ENCODE data around the gene CCDC183.

CCDC183 gene

GRCh38 chr9:136850866-136851775, 55.0 kb downstream of the CCDC183 start:
- DNase-seq, result no peak

DNA sequence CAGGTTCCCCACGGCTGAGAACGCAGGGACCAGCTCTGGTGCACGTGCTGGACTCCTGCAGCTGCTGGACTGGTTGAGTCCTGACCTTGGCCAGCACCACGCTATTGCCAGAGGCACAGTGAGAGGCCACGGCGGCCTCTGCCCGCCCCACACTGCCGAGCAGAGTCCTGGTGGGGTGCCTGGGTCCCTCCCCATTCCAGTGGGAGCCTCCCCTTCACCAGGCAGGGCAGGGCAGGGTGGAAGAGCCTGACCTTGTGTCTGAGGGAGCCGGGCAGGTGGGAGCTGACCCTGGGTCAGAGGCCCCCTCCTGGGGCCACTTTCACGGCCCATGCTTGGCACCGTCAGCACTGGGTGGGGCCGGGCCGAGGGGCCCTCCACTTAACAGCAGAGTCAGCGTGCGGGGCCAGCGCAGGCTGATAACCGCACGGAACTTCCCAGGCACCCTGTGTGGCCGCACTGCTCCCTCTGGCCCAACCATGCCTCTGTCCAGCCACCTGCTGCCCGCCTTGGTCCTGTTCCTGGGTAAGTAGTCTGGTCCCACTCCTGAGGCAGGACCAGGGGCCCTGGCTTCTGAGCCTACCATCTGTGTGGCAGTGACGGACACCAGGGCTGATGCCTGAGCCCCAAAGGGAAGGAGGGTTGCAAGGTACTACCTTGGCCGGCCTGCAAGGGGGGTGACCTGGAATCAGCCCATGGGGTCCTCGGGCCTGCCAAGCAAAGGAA, 56.0 kb downstream of the CCDC183 start, which contains the start of gene MAMDC4:
TSS of gene MAMDC4 (plus strand) at position 406 of the 723 bp plus-strand sequence. CDS start at position 477, 71 bp downstream.
- no peak for DNase-seq

GRCh38 chr9:136852664-136853595, 56.8 kb downstream of the CCDC183 start:
- no peak for DNase-seq

DNA sequence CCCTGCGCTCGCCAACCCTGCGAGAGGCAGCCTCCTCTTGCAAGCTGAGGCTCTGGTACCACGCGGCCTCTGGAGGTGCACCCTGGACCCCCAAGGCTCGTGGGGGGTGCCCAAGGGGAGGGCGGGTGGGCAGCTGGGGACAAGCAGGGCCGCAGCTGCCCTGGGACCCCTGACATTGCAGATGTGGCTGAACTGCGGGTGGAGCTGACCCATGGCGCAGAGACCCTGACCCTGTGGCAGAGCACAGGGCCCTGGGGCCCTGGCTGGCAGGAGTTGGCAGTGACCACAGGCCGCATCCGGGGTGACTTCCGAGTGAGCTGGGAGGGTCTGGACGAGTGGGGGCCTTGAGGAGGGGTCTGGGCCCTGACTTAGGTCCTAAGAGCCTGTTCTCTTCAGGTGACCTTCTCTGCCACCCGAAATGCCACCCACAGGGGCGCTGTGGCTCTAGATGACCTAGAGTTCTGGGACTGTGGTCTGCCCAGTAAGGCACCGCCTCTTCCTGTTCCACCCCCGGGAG, 57.5 kb downstream of the CCDC183 start:
- no peak for DNase-seq

DNA sequence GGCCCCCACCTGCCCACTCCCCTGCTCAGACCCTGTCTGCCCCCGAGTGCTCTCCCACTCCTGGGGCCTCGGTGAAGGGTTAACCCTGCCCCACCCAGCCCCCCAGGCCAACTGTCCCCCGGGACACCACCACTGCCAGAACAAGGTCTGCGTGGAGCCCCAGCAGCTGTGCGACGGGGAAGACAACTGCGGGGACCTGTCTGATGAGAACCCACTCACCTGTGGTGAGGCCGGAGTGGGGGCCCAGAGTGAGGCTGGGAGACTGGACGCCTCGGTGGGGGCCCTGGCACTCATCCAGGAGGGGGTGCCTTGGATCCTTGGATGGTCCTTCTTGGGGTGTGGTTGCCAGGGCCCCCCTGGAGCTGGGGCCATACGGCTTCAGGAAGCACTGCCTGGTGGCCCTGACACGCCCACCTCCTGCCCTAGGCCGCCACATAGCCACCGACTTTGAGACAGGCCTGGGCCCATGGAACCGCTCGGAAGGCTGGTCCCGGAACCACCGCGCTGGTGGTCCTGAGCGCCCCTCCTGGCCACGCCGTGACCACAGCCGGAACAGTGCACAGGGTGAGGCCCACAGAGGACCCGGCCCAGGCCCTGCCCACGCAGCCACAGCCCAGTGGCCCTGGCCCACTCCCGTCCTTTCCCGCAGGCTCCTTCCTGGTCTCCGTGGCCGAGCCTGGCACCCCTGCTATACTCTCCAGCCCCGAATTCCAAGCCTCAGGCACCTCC, 58.1 kb downstream of the CCDC183 start:
- no peak for DNase-seq

DNA sequence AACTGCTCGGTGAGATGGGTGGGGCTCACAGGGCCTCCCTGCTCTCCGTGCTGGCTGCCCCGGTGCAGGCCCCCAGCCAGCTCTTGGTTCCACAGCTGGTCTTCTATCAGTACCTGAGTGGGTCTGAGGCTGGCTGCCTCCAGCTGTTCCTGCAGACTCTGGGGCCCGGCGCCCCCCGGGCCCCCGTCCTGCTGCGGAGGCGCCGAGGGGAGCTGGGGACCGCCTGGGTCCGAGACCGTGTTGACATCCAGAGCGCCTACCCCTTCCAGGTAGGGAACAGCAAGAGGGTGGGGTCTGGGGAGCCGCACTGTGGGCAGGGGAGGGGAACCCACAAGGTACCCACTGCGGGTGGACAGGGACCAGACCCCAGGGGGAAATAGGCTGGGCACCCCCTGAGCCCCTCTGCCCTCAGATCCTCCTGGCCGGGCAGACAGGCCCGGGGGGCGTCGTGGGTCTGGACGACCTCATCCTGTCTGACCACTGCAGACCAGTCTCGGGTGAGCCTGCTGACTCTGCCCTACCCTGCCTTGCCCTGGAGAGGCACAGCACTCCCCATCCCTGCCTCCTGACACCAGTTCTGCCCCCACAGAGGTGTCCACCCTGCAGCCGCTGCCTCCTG, 58.8 kb downstream of the CCDC183 start:
- no peak for DNase-seq

DNA sequence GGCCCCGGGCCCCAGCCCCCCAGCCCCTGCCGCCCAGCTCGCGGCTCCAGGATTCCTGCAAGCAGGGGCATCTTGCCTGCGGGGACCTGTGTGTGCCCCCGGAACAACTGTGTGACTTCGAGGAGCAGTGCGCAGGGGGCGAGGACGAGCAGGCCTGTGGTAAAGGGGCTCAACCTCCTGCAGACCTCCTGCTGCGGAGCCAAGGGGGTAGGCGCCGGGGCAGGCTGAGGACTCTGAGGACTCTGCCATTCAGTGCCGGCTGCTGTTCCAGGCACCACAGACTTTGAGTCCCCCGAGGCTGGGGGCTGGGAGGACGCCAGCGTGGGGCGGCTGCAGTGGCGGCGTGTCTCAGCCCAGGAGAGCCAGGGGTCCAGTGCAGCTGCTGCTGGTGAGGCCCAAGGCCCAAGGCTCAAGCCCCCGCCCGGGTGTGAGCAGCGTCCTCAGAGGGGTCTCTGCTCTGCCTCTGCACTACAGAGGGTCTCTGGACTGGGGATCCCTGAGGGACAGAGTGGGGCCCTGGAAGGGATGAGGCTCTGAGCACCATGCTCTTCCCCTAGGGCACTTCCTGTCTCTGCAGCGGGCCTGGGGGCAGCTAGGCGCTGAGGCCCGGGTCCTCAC, 59.4 kb downstream of the CCDC183 start:
- DNase-seq, result no peak

DNA sequence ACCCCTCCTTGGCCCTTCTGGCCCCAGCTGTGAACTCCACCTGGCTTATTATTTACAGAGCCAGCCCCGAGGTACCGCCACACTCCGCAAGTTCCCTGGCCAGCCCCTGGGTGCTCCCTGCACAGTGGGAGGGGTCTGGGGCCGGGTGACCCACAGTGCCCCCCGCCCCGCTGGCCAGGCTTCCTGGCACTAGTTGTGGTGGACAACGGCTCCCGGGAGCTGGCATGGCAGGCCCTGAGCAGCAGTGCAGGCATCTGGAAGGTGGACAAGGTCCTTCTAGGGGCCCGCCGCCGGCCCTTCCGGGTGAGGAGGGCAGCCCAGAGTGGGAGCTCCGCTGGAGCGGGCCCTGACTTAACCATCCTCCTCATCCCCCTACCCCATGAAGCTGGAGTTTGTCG, 59.9 kb downstream of the CCDC183 start:
- no peak for DNase-seq

DNA sequence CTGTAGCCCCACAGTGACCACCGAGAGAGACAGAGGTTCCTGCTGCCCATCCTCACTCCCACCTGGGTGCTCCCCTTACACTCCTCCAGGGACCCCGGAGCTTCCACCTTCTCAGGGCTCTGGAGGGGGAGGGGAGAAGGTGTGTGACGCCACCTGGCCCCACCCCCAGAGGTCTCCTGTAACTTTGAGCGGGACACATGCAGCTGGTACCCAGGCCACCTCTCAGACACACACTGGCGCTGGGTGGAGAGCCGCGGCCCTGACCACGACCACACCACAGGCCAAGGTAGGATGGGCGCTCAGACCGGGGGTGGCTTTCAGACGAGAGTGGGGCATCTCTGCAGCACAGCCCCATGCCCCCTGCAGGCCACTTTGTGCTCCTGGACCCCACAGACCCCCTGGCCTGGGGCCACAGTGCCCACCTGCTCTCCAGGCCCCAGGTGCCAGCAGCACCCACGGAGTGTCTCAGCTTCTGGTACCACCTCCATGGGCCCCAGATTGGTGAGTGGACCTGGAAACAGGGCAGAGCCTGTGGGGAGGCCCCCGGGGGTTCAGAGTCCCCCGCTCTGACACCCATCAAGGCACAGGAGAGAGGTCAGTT, 60.5 kb downstream of the CCDC183 start:
- DNase-seq, result no peak

- no peak for DNase-seq
These were observed 61.0 kb downstream of the CCDC183 start for GRCh38 chr9:136857166-136857565.
